ENCODE results near the gene SSC5D. TPM values are rescaled to one million over a fixed set of nuclear protein-coding genes. Genes with fewer than 3 reads are reported as not detected.

SSC5D gene
- total RNA-seq, 1 donor from 2014 or later, result 0.20 TPM

DNA sequence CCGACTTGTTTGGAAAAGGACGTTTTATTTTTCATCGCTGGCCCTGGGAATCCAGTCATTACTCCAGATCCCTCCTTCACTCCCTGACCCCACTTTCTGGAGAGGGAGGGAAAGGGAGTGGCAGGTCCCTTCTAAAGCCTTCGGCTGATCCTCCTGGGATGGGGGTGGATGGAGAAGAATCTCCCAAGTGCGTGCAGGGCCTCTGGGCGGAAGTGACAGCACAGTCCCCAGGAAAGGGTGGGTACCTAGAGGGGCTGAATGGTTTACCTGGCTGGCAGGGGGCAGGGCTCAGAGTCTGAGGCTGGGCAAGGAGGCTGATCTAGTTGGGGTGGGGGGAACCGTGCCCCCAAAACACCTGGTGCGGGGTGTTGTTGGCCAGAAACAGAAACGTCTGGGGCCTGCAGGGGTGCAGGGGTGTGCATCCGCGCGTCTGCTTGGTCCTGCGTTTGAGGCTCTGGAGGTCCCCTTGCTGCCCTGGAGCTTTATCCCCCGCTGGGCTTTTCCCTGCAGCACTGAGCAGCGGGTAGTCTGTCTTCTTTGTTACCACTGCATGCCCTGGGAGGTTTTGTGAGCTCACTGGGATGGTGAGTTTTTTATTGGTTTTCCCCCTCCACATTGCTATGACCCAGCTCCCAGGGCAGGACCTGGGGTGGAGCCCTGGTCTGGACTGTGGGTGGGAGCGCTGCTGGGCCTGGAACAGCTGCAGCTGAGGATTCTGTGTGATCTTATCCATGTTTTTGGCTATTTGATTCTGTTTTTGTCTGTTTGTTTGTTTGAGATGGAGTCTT, 14.8 kb upstream of the SSC5D start:
- DNase-seq (no peak), ATAC-seq (ENCODE audit: low read depth) (no peak)
- Mint-ChIP-seq H3K27ac (no peak overlapping the region), H3K36me3 (ENCODE audit: low read depth) (peaks cover 2% of the 10 kb centered on the region), H3K27me3 (no peaks in the 10 kb centered on the region), H3K9me3 (no peaks in the 10 kb centered on the region), H3K4me1 (peaks cover 22% of the 10 kb centered on the region), H3K4me3 (no peak overlapping the region)
- intact Hi-C loops (cut with micrococcal nuclease), result no loop called here
- TF ChIP-seq, protein P1, sequence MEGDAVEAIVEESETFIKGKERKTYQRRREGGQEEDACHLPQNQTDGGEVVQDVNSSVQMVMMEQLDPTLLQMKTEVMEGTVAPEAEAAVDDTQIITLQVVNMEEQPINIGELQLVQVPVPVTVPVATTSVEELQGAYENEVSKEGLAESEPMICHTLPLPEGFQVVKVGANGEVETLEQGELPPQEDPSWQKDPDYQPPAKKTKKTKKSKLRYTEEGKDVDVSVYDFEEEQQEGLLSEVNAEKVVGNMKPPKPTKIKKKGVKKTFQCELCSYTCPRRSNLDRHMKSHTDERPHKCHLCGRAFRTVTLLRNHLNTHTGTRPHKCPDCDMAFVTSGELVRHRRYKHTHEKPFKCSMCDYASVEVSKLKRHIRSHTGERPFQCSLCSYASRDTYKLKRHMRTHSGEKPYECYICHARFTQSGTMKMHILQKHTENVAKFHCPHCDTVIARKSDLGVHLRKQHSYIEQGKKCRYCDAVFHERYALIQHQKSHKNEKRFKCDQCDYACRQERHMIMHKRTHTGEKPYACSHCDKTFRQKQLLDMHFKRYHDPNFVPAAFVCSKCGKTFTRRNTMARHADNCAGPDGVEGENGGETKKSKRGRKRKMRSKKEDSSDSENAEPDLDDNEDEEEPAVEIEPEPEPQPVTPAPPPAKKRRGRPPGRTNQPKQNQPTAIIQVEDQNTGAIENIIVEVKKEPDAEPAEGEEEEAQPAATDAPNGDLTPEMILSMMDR (IDR thresholded peaks at IDR 0.05), result no peak
- CTCF ChIA-PET, result no interaction called here
- POLR2A ChIA-PET, result no interaction called here

DNA sequence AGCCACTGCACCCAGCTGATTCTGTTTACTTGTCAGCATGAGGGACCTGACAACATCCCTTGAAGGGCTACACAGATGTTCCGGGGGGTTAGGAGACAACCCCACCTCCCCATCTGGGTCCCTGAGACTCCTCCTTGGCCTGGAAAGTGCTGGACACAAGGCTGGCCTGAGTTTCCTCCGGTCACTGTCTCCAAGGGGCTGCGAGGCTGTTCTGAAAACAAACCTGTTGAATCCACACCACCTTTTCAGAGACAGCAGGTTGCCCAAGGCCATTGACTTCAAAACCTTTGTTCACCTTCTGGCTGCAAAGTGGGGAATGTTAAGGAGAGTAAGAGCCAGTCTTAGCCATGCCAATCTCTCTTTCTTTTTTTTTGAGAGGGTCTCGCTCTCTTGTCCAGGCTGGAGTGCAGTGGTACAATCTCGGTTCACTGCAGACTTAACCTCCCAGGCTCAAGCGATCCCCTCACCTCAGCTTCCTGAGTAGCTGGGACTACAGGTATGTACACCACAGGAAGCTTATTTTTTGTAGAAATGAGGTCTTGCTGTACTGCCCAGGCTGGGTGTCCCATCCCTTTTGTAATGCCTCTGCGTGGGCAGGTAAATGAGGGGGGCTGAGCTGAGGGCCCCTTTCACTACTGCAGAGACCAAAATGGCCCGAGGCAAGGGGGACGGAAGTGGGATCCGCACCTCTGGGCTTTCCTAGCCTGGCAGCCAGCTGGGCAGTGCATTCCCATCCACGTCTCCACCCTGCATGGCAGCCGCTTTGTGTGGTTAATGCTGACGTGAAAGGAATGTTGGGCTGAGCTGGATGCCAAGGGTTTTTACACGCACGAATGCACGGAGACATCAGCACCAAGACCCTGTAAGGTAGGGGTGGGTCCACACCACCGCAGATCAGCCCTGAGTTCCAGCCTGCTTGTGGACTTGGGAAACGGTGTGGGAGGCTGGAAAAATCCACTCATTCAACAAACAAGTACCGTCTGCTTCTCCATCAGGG, 13.7 kb upstream of the SSC5D start:
- Mint-ChIP-seq H3K4me1 (peaks cover 29% of the 10 kb centered on the region), H3K36me3 (ENCODE audit: low read depth) (peaks cover 2% of the 10 kb centered on the region), H3K27ac (no peak overlapping the region), H3K27me3 (no peaks in the 10 kb centered on the region), H3K9me3 (no peaks in the 10 kb centered on the region), H3K4me3 (no peak overlapping the region)
- TF ChIP-seq, protein P1 (IDR thresholded peaks at IDR 0.05), result no peak
- ChIA-PET CTCF (no interaction called here), POLR2A (no interaction called here)
- ATAC-seq (ENCODE audit: low read depth) (no peak), DNase-seq (no peak)
- intact Hi-C loops (cut with micrococcal nuclease), result no loop called here

DNA sequence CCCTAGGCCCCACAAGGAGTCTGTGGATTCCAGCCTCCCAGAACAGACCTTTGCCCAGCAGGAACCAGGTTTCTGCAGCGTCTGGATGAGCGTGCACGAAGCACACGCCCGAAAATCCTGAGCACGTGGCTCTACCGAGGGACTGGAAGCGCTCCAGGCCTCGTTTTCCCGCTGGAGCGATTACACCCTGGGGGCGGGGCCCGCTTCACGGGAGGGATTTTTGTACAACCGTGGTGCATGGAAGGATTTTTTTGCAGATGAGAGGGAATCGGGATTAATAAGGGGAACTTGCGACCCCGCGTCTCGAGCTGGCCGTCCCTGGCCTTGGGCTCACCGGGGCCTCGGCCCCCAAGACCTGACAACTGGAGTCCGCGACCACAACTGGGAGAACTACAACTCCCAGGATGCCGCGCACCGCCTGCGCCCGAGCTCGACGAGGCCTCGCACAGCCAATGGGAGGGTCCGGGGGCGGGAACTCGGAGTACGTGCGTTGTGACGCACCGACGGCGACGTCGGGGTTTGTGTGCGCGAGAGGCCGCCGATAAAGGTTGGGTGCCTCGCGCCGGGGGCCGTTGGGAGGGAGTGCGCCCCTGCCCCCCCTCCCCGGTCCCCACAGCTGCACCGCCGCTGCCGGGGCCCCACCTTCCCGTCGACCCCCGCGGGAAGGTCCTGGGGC, 12.0 kb upstream of the SSC5D start, which contains the start of gene ZNF628:
Gene ZNF628, plus strand, starts transcription at position 518 of the 676 bp plus-strand sequence. CDS start 3,294 bp downstream, outside the sequence.
- CTCF ChIA-PET, result interaction anchor here (1.3 to 4.3 kb wide), 5 partner anchors 9 to 157 kb away, joined by 3 to 29 read pairs (median 5); partner anchors contain the start of gene ISOC2
- POLR2A ChIA-PET, result interaction anchor here (0.5 to 2.9 kb wide), 37 partner anchors 10 to 1361 kb away, joined by 3 to 49 read pairs (median 5); partner anchors contain the start of genes CCDC106, FIZ1, ISOC2 and KMT5C
- ATAC-seq (ENCODE audit: low read depth) (peak; percentile 90), DNase-seq (peak; percentile 97)
- intact Hi-C loops (cut with micrococcal nuclease), result loop anchor here (1.0 to 2.0 kb wide), 14 partner anchors 9 to 1027 kb away; partner anchors contain the start of genes FIZ1, ISOC2, KMT5C and LENG8
- TF ChIP-seq, protein P1 (IDR thresholded peaks at IDR 0.05), result no peak
- peaks cover 9% of the 10 kb centered on the region for H3K36me3 Mint-ChIP-seq (ENCODE audit: low read depth)
- peak within 1 kb of the TSS; percentile 91 for H3K4me3 Mint-ChIP-seq
- H3K9me3 Mint-ChIP-seq, result no peaks in the 10 kb centered on the region
- H3K27me3 Mint-ChIP-seq, result no peaks in the 10 kb centered on the region
- H3K27ac Mint-ChIP-seq, result peak within 1 kb of the TSS; percentile 89
- peaks cover 33% of the 10 kb centered on the region for H3K4me1 Mint-ChIP-seq

DNA sequence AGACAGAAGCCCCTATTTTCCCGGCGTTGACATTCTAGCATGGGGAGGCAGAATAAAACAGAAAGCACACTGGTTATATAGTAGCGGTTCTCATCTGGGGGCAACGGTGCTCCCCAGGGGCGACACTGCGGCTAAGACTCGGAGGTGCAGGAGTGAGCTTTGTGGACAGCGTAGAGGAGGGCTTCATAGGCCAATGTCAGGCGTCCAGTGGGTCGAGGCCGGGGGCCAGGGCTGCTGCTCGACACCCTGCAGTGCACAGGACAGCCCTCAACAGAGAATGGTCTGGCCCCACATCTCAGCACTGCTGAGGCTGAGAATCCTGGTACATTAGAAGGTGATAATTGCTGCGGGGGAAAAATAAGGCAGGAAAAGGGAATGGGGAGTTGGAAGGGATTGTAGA, 10.3 kb upstream of the SSC5D start:
- CTCF ChIA-PET, result interaction anchor here (4.3 kb wide), 1 partner anchor 27 kb away, joined by 29 read pairs; no protein-coding TSS in a partner anchor
- POLR2A ChIA-PET, result interaction anchor here (2.1 to 2.9 kb wide), 6 partner anchors 8 to 223 kb away, joined by 6 to 49 read pairs (median 15); partner anchors contain the start of genes ISOC2, KMT5C, NAT14 and ZNF581
- Mint-ChIP-seq H3K27me3 (no peaks in the 10 kb centered on the region), H3K4me3 (peak overlapping the region; percentile 46), H3K36me3 (ENCODE audit: low read depth) (peaks cover 12% of the 10 kb centered on the region), H3K27ac (peak overlapping the region; percentile 63), H3K4me1 (peaks cover 33% of the 10 kb centered on the region), H3K9me3 (no peaks in the 10 kb centered on the region)
- intact Hi-C loops (cut with micrococcal nuclease), result loop anchor here (2.0 kb wide), 5 partner anchors 25 to 1013 kb away; partner anchors contain the start of genes KMT5C, ZNF444 and ZNF787
- ATAC-seq (ENCODE audit: low read depth), result no peak
- TF ChIP-seq, protein P1 (IDR thresholded peaks at IDR 0.05), result no peak
- DNase-seq, result no peak
